GM12865 (cell line): ENCODE measurements around the gene ST7.
"Not testable (repeated sequence)": the region's sequence is repeated elsewhere in the genome, so short reads cannot be mapped to it uniquely, and the experiment has no call there.

Experiments
- DNase-seq: peaks from one replicate; pipeline ENCODE4 v3.0.0; 2010; ENCODE audit warnings: low read depth
- H3K4me3 ChIP-seq: 2 replicates; pipeline ENCODE4 v1.5.1; 2011; ENCODE audit warnings: mild to moderate bottlenecking, low read depth, low read length, control low read depth
- TF ChIP-seq, protein P1 (sequence below): IDR thresholded peaks from 2 replicates; pipeline ENCODE4 v1.5.1; 2011; ENCODE audit warnings: low read length, control low read depth, low read depth, inconsistent platforms; ENCODE audit not compliant: insufficient read depth; ENCODE audit errors: missing control alignments

ST7 gene

DNA sequence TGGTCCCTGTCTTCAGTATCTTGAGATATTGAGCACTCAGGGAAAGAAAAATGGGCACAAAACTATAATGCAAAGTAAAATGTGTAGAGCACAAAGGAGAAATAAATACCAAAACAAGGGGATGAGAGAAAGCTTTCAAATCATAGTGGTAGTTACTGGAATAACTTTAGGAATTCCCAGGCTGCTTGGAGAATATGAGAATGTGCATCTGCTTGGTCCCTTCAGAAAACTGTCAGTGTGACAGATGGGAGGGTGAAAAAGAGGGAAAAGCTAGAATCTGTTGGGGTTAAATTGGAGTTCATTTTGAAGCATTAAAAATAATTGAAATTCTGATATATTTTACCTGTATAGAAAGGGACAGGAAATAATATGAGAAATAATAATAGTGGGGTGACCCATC, 15.3 kb downstream of the ST7 start:
- H3K4me3 ChIP-seq = no peak overlapping the region
- TF ChIP-seq, protein P1, sequence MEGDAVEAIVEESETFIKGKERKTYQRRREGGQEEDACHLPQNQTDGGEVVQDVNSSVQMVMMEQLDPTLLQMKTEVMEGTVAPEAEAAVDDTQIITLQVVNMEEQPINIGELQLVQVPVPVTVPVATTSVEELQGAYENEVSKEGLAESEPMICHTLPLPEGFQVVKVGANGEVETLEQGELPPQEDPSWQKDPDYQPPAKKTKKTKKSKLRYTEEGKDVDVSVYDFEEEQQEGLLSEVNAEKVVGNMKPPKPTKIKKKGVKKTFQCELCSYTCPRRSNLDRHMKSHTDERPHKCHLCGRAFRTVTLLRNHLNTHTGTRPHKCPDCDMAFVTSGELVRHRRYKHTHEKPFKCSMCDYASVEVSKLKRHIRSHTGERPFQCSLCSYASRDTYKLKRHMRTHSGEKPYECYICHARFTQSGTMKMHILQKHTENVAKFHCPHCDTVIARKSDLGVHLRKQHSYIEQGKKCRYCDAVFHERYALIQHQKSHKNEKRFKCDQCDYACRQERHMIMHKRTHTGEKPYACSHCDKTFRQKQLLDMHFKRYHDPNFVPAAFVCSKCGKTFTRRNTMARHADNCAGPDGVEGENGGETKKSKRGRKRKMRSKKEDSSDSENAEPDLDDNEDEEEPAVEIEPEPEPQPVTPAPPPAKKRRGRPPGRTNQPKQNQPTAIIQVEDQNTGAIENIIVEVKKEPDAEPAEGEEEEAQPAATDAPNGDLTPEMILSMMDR = no peak
- no peak for DNase-seq

DNA sequence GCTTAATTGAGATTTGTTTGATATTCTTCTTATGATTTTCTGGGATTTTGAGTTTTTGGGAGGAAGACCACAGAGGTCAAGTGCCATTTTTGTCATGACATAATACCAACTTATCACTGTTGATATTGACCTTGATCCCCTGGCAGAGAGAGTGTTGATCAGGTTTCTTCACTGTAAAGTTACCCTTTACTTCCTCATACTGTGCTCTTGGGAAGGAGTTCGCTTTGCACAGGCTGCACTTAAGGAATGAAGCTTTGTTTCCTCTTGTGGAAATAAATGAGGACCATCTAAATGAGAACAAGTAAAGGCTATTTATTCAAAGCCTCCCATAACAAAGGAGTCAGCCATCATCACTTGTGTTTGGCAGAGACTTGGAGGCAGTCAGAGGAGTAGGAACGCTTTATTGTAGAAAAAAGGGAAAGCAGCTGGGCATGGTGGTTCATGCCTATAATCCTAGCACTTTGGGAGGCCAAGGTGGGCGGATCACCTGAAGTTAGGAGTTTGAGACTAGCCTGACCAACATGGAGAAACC, 16.1 kb downstream of the ST7 start:
- TF ChIP-seq, protein P1 = no peak
- H3K4me3 ChIP-seq = no peak overlapping the region
- no peak for DNase-seq

DNA sequence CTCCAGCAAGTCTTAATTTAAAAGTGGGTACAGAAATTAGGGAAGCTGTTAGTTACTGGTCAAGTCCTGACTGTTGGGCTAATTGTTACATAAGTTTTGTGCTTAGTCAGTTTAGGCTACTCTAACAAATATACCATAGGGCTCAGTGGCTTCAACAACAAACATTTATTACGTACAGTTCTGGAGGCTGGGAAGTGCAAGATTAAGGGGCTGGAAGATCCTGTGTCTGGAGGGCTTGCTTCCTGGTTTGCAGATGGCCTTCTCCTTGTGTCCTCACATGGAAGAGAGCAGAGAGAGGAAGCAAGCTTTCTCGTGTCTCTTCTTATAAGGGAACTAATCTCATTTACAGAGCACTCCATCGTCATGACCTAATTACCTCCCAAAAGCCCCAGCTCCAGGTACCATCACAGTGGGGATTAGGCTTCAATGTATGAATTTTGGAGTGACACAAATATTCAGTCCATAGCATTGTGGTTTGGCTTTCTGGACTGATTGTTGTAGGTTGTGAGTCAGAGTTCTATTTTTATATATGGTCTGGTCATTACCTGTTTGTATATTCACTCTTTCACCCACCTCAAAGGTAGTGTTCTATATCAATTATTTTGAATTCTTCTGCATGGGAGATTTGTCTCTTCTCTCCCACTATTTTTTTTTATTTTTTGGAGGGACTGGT, 17.1 kb downstream of the ST7 start:
- H3K4me3 ChIP-seq = no peak overlapping the region
- TF ChIP-seq, protein P1 = no peak

DNA sequence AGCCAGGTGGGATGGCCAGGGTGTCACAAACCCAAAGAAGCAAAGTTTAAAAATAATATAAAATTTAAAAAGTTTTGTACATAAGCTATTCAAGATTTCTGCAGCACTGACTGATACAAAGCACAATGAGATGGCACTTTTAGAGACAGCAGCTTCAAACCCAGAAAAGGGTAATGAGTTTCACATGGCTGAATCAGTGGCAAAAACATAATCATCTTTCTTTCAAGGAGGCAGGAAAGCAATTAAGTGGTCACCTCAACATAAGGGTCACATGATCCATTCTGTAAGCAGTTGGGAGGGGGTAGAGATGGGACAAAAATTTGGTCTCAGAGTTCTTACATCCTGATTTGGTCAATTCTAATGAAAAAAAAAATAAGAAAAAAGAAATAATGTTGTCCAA, 17.9 kb downstream of the ST7 start:
- not testable (repeated sequence) for DNase-seq, H3K4me3 ChIP-seq

More for the DNA sequence above, 17.1 kb downstream of the ST7 start:
- DNase-seq = peak; percentile 46

DNA sequence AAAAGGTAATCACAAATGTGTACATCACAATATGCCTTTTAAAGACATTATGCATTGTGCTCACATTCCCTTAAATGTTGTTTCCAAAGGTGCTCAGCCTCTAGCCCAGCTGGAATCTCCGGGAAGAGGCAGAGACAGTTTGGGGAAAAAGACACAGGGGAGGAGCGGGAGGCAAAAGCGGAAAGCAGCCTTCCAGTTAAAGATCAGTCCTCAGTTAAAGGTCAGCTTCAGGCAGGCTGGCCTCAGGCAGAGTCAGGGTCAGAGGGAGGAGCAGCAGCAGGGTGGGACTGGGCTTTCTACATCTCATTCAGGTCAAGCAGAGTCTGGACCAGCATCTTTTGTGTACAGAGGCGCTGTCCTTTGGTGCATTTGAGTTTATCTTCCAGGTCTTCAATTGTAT, 18.6 kb downstream of the ST7 start:
- TF ChIP-seq, protein P1 = no peak
- no peak overlapping the region for H3K4me3 ChIP-seq
- DNase-seq = no peak

DNA sequence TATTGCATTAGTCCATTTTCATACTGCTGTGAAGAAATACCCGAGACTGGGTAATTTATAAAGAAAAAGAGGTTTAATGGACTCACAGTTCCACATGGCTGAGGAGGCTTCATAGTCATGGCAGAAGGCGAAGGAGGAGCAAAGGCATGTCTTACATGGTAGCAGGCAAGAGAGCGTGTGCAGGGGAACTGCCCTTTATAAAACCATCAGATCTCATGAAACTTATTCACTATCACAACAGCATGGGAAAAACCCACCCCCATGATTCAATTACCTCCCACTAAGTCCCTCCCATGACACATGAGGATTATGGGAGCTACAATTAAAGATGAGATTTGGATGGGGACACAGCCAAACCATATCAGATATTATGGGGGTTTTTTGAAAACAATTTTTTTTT, 21.7 kb downstream of the ST7 start:
- not testable (repeated sequence) for DNase-seq, H3K4me3 ChIP-seq

DNA sequence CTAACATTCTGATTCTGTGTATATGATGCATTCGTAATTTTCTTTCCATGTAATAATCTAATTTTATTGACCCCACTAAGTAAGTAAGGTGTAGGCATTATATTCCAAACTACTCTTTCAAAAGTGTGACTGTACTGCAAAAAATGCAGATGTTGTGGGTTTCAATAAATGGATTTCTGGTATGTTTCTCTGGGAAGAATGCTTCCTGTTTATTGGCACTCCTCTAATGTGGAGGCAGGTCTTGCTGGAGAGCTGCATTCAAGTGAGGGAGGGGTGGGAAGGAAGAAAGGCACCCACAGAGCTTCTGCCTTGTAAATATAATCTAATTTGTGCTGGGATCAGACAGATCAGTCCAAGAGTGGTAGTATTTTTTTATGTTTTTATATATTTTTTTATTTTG, 23.9 kb downstream of the ST7 start:
- TF ChIP-seq, protein P1 = no peak
- H3K4me3 ChIP-seq = no peak overlapping the region
- no peak for DNase-seq

DNA sequence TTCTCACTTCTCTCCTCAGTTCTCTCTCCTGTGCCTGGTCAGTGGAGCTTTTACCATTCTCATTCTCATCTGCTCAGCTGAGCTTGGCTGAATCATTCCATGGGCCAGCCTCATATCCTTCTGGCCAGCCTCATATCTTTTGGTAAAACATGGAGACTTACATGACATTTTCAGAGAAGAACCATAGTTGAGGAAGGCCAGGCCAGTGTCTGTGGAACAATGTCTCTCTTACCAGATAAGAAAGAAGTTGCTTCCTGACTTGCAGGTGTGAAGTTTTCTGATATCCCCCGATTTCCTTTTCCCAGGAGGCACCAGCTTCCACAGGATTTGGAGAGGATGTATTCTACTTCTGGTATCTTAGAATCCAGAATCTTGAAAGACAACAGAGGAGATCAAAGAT, 24.7 kb downstream of the ST7 start:
- TF ChIP-seq, protein P1 = no peak
- no peak for DNase-seq
- no peak overlapping the region for H3K4me3 ChIP-seq
